ENCODE data around the gene MEOX1.
"Not testable (repeated sequence)": the region's sequence is repeated elsewhere in the genome, so short reads cannot be mapped to it uniquely, and the experiment has no call there.

MEOX1 gene

GRCh38 chr17:43618276-43618675 lies 43.4 kb downstream of the MEOX1 start:
- DNase-seq (ENCODE audit: low read depth, low spot score) = no peak

GRCh38 chr17:43616852-43617251 lies 44.9 kb downstream of the MEOX1 start:
- DNase-seq (ENCODE audit: low read depth, low spot score) = no peak

GRCh38 chr17:43616421-43616820 lies 45.3 kb downstream of the MEOX1 start:
- DNase-seq (ENCODE audit: low read depth, low spot score) = no peak

GRCh38 chr17:43616029-43616351 lies 45.7 kb downstream of the MEOX1 start:
- DNase-seq (ENCODE audit: low read depth, low spot score) = no peak

- no peak for DNase-seq (ENCODE audit: low read depth, low spot score)
Measured at GRCh38 chr17:43615330-43616028, 46.2 kb downstream of the MEOX1 start.

GRCh38 chr17:43614561-43614960 lies 47.2 kb downstream of the MEOX1 start:
- DNase-seq (ENCODE audit: low read depth, low spot score) = no peak

GRCh38 chr17:43613917-43614316 lies 47.8 kb downstream of the MEOX1 start:
- no peak for DNase-seq (ENCODE audit: low read depth, low spot score)

- no peak for DNase-seq (ENCODE audit: low read depth, low spot score)
Measured at GRCh38 chr17:43612515-43612914, 49.2 kb downstream of the MEOX1 start.

GRCh38 chr17:43611230-43611969 lies 50.3 kb downstream of the MEOX1 start:
- no peak for DNase-seq (ENCODE audit: low read depth, low spot score)

- DNase-seq (ENCODE audit: low read depth, low spot score) = no peak
Measured at GRCh38 chr17:43609613-43610385, 51.9 kb downstream of the MEOX1 start.

- DNase-seq (ENCODE audit: low read depth, low spot score) = no peak
Measured at GRCh38 chr17:43608313-43608712, 53.4 kb downstream of the MEOX1 start.

- no peak for DNase-seq (ENCODE audit: low read depth, low spot score)
Measured at GRCh38 chr17:43604549-43604948, 57.2 kb downstream of the MEOX1 start.

GRCh38 chr17:43603321-43603720 lies 58.4 kb downstream of the MEOX1 start:
- DNase-seq (ENCODE audit: low read depth, low spot score) = no peak

GRCh38 chr17:43602556-43602955 lies 59.2 kb downstream of the MEOX1 start:
- DNase-seq (ENCODE audit: low read depth, low spot score) = not testable (repeated sequence)

- DNase-seq (ENCODE audit: low read depth, low spot score) = no peak
Measured at GRCh38 chr17:43601280-43602039, 60.3 kb downstream of the MEOX1 start.

GRCh38 chr17:43599835-43600234 lies 61.9 kb downstream of the MEOX1 start:
- no peak for DNase-seq (ENCODE audit: low read depth, low spot score)

GRCh38 chr17:43599046-43599395 lies 62.7 kb downstream of the MEOX1 start:
- DNase-seq (ENCODE audit: low read depth, low spot score) = no peak

GRCh38 chr17:43598357-43599045 lies 63.2 kb downstream of the MEOX1 start:
- DNase-seq (ENCODE audit: low read depth, low spot score) = no peak

GRCh38 chr17:43597624-43598356 lies 63.9 kb downstream of the MEOX1 start:
- no peak for DNase-seq (ENCODE audit: low read depth, low spot score)

- no peak for DNase-seq (ENCODE audit: low read depth, low spot score)
Measured at GRCh38 chr17:43595466-43595865, 66.3 kb downstream of the MEOX1 start.

All from brain pericyte (primary cell).